DND-41 (cell line): ENCODE measurements around the gene MAPK13.

Experiments
- ATAC-seq: fragments of 200-7000 bp; cut with Tn5 transposase; 3 replicates; pipeline ENCODE4 v1.9.1; 2021; ENCODE audit warnings: low read depth; ENCODE audit not compliant: insufficient read depth
- DNase-seq: peaks from one replicate; pipeline ENCODE4 v3.0.0-alpha.2; 2020
- H2AFZ ChIP-seq: 2 replicates; pipeline ENCODE4 v1.6.0; 2012; ENCODE audit warnings: low read depth, low read length
- H3K27ac ChIP-seq: 2 replicates; pipeline ENCODE4 v1.5.1; 2012; ENCODE audit warnings: low read length, inconsistent platforms
- H3K27me3 ChIP-seq: fragments of 200-600 bp; sonication (generic); 2 replicates; pipeline ENCODE4 v1.6.0; 2012; ENCODE audit warnings: low read length, mild to moderate bottlenecking, inconsistent platforms; ENCODE audit not compliant: insufficient read depth, poor library complexity
- H3K36me3 ChIP-seq: 2 replicates; pipeline ENCODE4 v1.5.1; 2012; ENCODE audit warnings: low read length, inconsistent platforms; ENCODE audit not compliant: insufficient read depth
- H3K4me1 ChIP-seq: 2 replicates; pipeline ENCODE4 v1.5.1; 2012; ENCODE audit warnings: mild to moderate bottlenecking, low read length; ENCODE audit not compliant: insufficient read depth
- H3K4me2 ChIP-seq: 2 replicates; pipeline ENCODE4 v1.6.0; 2012; ENCODE audit warnings: mild to moderate bottlenecking, moderate library complexity, low read length, inconsistent platforms; ENCODE audit not compliant: insufficient read depth
- H3K4me3 ChIP-seq, 2 experiments: fragments of 200-600 bp in 1 of 2; shearing (Covaris generic) in 1 of 2; 2 replicates each; pipeline ENCODE4 v1.5.1; 2012 to 2016; ENCODE audit warnings: inconsistent platforms in 2 of 2, low read length in 2 of 2, mild to moderate bottlenecking in 2 of 2, low read depth in 1 of 2, moderate library complexity in 1 of 2
- H3K79me2 ChIP-seq: 2 replicates; pipeline ENCODE4 v1.6.0; 2012; ENCODE audit warnings: low read length, inconsistent platforms; ENCODE audit not compliant: insufficient read depth
- H3K9ac ChIP-seq: 2 replicates; pipeline ENCODE4 v1.6.0; 2012; ENCODE audit warnings: low read depth, mild to moderate bottlenecking, inconsistent platforms, low read length, moderate library complexity
- H3K9me3 ChIP-seq: 2 replicates; pipeline ENCODE4 v1.5.1; 2012; ENCODE audit warnings: low read length, moderate library complexity, mild to moderate bottlenecking, inconsistent platforms; ENCODE audit not compliant: insufficient read depth, severe bottlenecking
- H4K20me1 ChIP-seq: 2 replicates; pipeline ENCODE4 v1.6.0; 2012; ENCODE audit warnings: low read length; ENCODE audit not compliant: insufficient read depth
- EZH2 ChIP-seq: IDR thresholded peaks from 3 replicates; pipeline ENCODE4 v1.6.1; 2012; ENCODE audit warnings: borderline replicate concordance, low read depth, mild to moderate bottlenecking, moderate library complexity, low read length, inconsistent platforms; ENCODE audit not compliant: severe bottlenecking
- TF ChIP-seq, protein P1 (sequence below): IDR thresholded peaks from 2 replicates; pipeline ENCODE4 v1.5.1; 2012; ENCODE audit warnings: borderline replicate concordance, low read length, moderate library complexity, mild to moderate bottlenecking; ENCODE audit not compliant: poor library complexity, severe bottlenecking; ENCODE audit errors: extremely low read depth

MAPK13 gene

DNA sequence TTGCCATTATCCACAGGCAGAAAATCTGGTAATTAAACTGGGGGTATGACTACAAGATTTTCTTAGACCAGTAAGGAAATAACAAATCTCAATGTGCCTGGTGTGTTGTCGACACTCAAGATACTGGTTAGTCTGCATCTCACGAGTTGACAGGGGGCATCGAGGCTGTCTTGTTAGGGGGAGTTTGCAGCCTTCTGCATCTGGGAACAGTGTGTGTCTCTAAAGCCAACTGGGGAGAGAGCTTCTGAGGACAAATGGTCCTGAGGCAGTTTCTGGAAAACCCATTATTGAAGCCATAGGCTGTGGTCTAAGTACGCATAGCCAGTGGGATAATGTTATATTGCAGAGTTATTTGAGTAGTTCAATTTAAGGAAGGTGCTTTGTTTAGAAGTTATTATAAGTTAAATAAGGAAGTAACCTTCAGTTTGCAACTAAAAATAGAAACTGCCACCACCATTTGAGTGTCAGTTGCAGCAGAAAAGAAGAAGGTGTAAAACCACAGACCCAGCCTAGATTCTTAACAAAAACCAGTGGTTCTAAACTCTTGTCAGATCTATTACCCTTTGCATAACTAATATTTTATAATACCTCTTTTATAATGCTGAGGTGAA lies 15.4 kb upstream of the MAPK13 start:
- ATAC-seq, result peak; percentile 59

DNA sequence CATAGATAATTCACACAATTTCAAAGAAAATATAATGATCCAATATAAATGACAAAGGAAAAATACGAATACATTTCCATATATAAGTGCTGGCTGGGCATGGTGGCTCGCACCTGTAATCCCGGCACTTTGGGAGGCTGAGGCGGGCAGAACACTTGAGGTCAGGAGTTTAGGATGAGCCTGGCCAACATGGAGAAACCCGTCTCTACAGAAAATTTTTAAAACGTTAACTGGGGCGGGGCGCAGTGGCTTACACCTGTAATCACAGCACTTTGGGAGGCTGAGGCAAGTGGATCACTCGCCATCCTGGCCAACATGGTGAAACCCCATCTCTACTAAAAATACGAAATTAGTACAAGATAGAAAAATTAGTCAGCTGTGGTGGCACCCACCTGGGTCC lies 14.9 kb upstream of the MAPK13 start:
- peaks cover 30% of the 10 kb centered on the region for H3K36me3 ChIP-seq
- no peaks in the 10 kb centered on the region for H3K79me2 ChIP-seq
- no peaks in the 10 kb centered on the region for H3K27me3 ChIP-seq
- ATAC-seq (no peak), DNase-seq (no peak)
- 0 out of 2 replicates have a peak, but pooled peaks cover 4% of the 10 kb centered on the region for H3K4me1 ChIP-seq
- H2AFZ ChIP-seq, result no peak overlapping the region
- H3K27ac ChIP-seq, result no peak overlapping the region
- H3K4me2 ChIP-seq, result no peak overlapping the region
- TF ChIP-seq, protein P1, sequence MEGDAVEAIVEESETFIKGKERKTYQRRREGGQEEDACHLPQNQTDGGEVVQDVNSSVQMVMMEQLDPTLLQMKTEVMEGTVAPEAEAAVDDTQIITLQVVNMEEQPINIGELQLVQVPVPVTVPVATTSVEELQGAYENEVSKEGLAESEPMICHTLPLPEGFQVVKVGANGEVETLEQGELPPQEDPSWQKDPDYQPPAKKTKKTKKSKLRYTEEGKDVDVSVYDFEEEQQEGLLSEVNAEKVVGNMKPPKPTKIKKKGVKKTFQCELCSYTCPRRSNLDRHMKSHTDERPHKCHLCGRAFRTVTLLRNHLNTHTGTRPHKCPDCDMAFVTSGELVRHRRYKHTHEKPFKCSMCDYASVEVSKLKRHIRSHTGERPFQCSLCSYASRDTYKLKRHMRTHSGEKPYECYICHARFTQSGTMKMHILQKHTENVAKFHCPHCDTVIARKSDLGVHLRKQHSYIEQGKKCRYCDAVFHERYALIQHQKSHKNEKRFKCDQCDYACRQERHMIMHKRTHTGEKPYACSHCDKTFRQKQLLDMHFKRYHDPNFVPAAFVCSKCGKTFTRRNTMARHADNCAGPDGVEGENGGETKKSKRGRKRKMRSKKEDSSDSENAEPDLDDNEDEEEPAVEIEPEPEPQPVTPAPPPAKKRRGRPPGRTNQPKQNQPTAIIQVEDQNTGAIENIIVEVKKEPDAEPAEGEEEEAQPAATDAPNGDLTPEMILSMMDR, result no peak
- TF ChIP-seq EZH2, result no peak
- H3K4me3 ChIP-seq, result no peak overlapping the region
- 0 out of 2 replicates have a peak, but pooled peaks cover 4% of the 10 kb centered on the region for H4K20me1 ChIP-seq
- no peak overlapping the region for H3K9ac ChIP-seq
- H3K9me3 ChIP-seq, result no peaks in the 10 kb centered on the region

More for the DNA sequence above, 15.4 kb upstream of the MAPK13 start:
- H3K4me2 ChIP-seq, result no peak overlapping the region
- H4K20me1 ChIP-seq, result 0 out of 2 replicates have a peak, but pooled peaks cover 4% of the 10 kb centered on the region
- H3K36me3 ChIP-seq, result peaks cover 35% of the 10 kb centered on the region
- no peak overlapping the region for H3K4me3 ChIP-seq
- H3K9me3 ChIP-seq, result no peaks in the 10 kb centered on the region
- no peak overlapping the region for H3K27ac ChIP-seq
- 0 out of 2 replicates have a peak, but pooled peaks cover 4% of the 10 kb centered on the region for H3K4me1 ChIP-seq
- DNase-seq, result no peak
- no peak overlapping the region for H3K9ac ChIP-seq
- no peaks in the 10 kb centered on the region for H3K27me3 ChIP-seq
- no peak overlapping the region for H2AFZ ChIP-seq
- H3K79me2 ChIP-seq, result no peaks in the 10 kb centered on the region
- no peak for TF ChIP-seq EZH2
- TF ChIP-seq, protein P1, result no peak

DNA sequence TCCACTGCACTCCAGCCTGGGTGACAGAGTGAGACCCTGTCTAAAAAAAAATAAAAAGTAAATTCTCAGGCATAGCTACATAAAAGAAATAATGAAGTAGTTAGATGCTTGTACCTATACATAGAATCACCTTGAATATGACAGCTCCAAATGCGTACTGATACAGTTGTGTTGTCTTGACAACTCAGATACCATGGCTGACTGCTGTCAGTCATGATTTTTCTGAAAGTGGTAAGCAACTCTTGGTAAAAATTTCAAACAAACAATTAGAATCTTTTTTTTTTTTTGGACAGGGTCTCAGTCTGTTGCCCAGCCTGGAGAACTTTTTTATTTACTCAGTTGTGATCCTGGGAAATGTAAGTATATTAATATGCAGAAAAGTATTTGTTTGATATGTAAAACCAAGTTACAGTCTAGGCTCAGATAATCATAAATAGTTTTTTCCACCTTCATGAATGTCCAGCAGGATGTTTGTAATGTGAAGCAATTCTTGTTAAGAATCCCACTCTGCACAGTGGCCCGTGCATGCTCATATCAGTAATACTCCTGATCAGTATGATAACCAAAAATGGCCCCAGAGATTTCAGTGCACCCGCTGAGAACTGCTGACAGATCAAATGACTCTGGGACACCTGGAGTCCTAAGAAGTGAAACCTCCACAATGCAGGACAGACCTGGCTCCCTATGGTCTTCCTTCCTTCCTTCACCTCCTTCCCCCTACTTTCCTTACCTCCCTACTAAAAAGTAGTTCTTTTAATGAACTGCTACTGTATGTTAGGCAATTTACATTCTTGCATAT lies 14.0 kb upstream of the MAPK13 start:
- H3K27ac ChIP-seq, result no peak overlapping the region
- TF ChIP-seq EZH2, result no peak
- TF ChIP-seq, protein P1, result no peak
- H3K9ac ChIP-seq, result no peak overlapping the region
- 0 out of 2 replicates have a peak, but pooled peaks cover 4% of the 10 kb centered on the region for H3K4me1 ChIP-seq
- no peak overlapping the region for H3K4me3 ChIP-seq
- H3K9me3 ChIP-seq, result no peaks in the 10 kb centered on the region
- H2AFZ ChIP-seq, result no peak overlapping the region
- no peak overlapping the region for H3K4me2 ChIP-seq
- peaks cover 22% of the 10 kb centered on the region for H3K36me3 ChIP-seq
- H3K79me2 ChIP-seq, result no peaks in the 10 kb centered on the region
- DNase-seq (no peak), ATAC-seq (no peak)
- H3K27me3 ChIP-seq, result no peaks in the 10 kb centered on the region
- H4K20me1 ChIP-seq, result 0 out of 2 replicates have a peak, but pooled peaks cover 4% of the 10 kb centered on the region
